ENCODE results near the gene WDR43. TPM values are rescaled to one million over a fixed set of nuclear protein-coding genes. Genes with fewer than 3 reads are reported as not detected.
A peak's percentile ranks its signal among the peaks of the same experiment; 100 is the strongest.

Gene WDR43
- total and polyA plus RNA-seq, 4 donors: 11.1 to 43.1 (median 17.5) TPM

- no peaks in the 10 kb centered on the region for H3K36me3 ChIP-seq (ENCODE audit: control insufficient read depth in 4 of 4, insufficient read depth in 3 of 4, low read depth in 1 of 4, low read length in 3 of 4)
- no peak for DNase-seq (ENCODE audit: low spot score)
- WGBS: 95% methylated on average over 21 of the region's 21 CpGs
- H3K9me3 ChIP-seq (ENCODE audit: control insufficient read depth in 4 of 4, low read length in 3 of 4): no peaks in the 10 kb centered on the region
- H3K4me1 ChIP-seq (ENCODE audit: control insufficient read depth in 4 of 4, insufficient read depth in 4 of 4, low read length in 3 of 4): peaks cover 7 to 32% (median 30%) of the 10 kb centered on the region in 4 donors
- no peak overlapping the region for H3K9ac ChIP-seq (ENCODE audit: low read depth in 1 of 2, low read length in 2 of 2)
- TF ChIP-seq YY1 (IDR thresholded peaks at IDR 0.05) (no peak), CTCF (IDR thresholded peaks at IDR 0.05; ENCODE audit: low read depth, low read length, missing input control) (no peak)
- no peak overlapping the region for H3K27ac ChIP-seq (ENCODE audit: low read depth in 1 of 2, low read length in 2 of 2)
- H3K4me3 ChIP-seq (ENCODE audit: low read depth in 1 of 3, low read length in 3 of 3): no peak overlapping the region
- H3K27me3 ChIP-seq (ENCODE audit: control insufficient read depth in 4 of 4, insufficient read depth in 4 of 4, low read length in 3 of 4): no peaks in the 10 kb centered on the region
These were observed 979 bp upstream of the WDR43 start for GRCh38 chr2:28893488-28893887.

GRCh38 chr2:28895189-28895893 is 874 bp downstream of the WDR43 start:
- peak overlapping the region; percentile 45 to 57 for H3K9ac ChIP-seq (ENCODE audit: low read depth in 1 of 2, low read length in 2 of 2)
- peak overlapping the region; percentile 94 to 100 (median 96) for H3K4me3 ChIP-seq (ENCODE audit: low read depth in 1 of 3, low read length in 3 of 3)
- H3K36me3 ChIP-seq (ENCODE audit: control insufficient read depth in 4 of 4, insufficient read depth in 3 of 4, low read depth in 1 of 4, low read length in 3 of 4): no peaks in the 10 kb centered on the region
- H3K9me3 ChIP-seq (ENCODE audit: control insufficient read depth in 4 of 4, low read length in 3 of 4): no peaks in the 10 kb centered on the region
- peak overlapping the region; percentile 81 to 90 for H3K27ac ChIP-seq (ENCODE audit: low read depth in 1 of 2, low read length in 2 of 2)
- DNase-seq (ENCODE audit: low spot score): peak; percentile 39
- no peaks in the 10 kb centered on the region for H3K27me3 ChIP-seq (ENCODE audit: control insufficient read depth in 4 of 4, insufficient read depth in 4 of 4, low read length in 3 of 4)
- WGBS: 1% methylated on average over 19 of the region's 19 CpGs
- TF ChIP-seq YY1 (IDR thresholded peaks at IDR 0.05) (no peak), EGR1 (IDR thresholded peaks at IDR 0.05; ENCODE audit: low read depth in 2 of 2) (no peak), ZBTB33 (IDR thresholded peaks at IDR 0.05) (no peak), NR2F2 (IDR thresholded peaks at IDR 0.05) (no peak), TAF1 (conservative IDR thresholded peaks at IDR 0.05) (no peak), FOXA1 (IDR thresholded peaks at IDR 0.05) (no peak), FOXA2 (IDR thresholded peaks at IDR 0.05) (no peak), GABPA (IDR thresholded peaks at IDR 0.05 in 1 of 2, conservative IDR thresholded peaks at IDR 0.05 in 1 of 2) (no peak), ATF3 (IDR thresholded peaks at IDR 0.05) (no peak), HNF4G (IDR thresholded peaks at IDR 0.05) (no peak), RAD21 (IDR thresholded peaks at IDR 0.05) (no peak), JUND (IDR thresholded peaks at IDR 0.05) (no peak), REST (IDR thresholded peaks at IDR 0.05) (no peak), SP1 (IDR thresholded peaks at IDR 0.05) (no peak), HNF4A (conservative IDR thresholded peaks at IDR 0.05) (no peak), CTCF (IDR thresholded peaks at IDR 0.05; ENCODE audit: low read depth, low read length, missing input control) (no peak), MAX (IDR thresholded peaks at IDR 0.05) (no peak), RXRA (IDR thresholded peaks at IDR 0.05) (no peak)
- peaks cover 7 to 44% (median 41%) of the 10 kb centered on the region in 4 donors for H3K4me1 ChIP-seq (ENCODE audit: control insufficient read depth in 4 of 4, insufficient read depth in 4 of 4, low read length in 3 of 4)

All from liver (tissue), 9 donors.